Activated CD4-positive, alpha-beta memory T cell treated with anti-CD3 and anti-CD28 coated beads, Interleukin-2, amount 10 ng/mL, durations not matched to agents 7 days and 5 days (primary cell): Measurements from ENCODE around the gene MPDZ. TPM values are rescaled to one million over a fixed set of nuclear protein-coding genes. Genes with fewer than 3 reads are reported as not detected.

Source experiments
- CTCF ChIA-PET: fragments of 350-600 bp; sonication (Branson Sonifier 250); formaldehyde crosslinking; loops from one replicate; lab custom pipeline; 2021; ENCODE audit warnings: antibody characterized with exemption, inconsistent platforms; lab: Charles Lee
- POLR2A ChIA-PET: fragments of 350-600 bp; sonication (Branson Sonifier 250); formaldehyde crosslinking; loops from one replicate; lab custom pipeline; 2021; ENCODE audit warnings: antibody characterized with exemption; lab: Charles Lee
- DNase-seq: peaks from one replicate; pipeline ENCODE4 v3.0.0-alpha.2; 2020
- H3K27ac Mint-ChIP-seq: one replicate; pipeline ENCODE4 v1.8.0; 2021; ENCODE audit warnings: mild to moderate bottlenecking, mixed read lengths
- H3K27me3 Mint-ChIP-seq: one replicate; pipeline ENCODE4 v1.8.0; 2021; ENCODE audit warnings: mixed read lengths
- H3K36me3 Mint-ChIP-seq: one replicate; pipeline ENCODE4 v1.8.0; 2021; ENCODE audit warnings: low read depth, mixed read lengths
- H3K4me1 Mint-ChIP-seq: one replicate; pipeline ENCODE4 v1.8.0; 2021; ENCODE audit warnings: mixed read lengths
- H3K4me3 Mint-ChIP-seq: one replicate; pipeline ENCODE4 v1.8.0; 2021; ENCODE audit warnings: mild to moderate bottlenecking, mixed read lengths
- H3K9me3 Mint-ChIP-seq: one replicate; pipeline ENCODE4 v1.8.0; 2021; ENCODE audit warnings: mixed read lengths
- total RNA-seq, 2 experiments: library from RNA; stranded (reverse); gene quantifications; one replicate each; pipeline ENCODE4 v1.2.3, GENCODE V29; 2021

The MPDZ gene
- total RNA-seq, 2 experiments from 2014 or later: not detected

GRCh38 chr9:13137426-13137825, 142.1 kb downstream of the MPDZ start:
- no peaks in the 10 kb centered on the region for H3K27me3 Mint-ChIP-seq
- no peak overlapping the region for H3K27ac Mint-ChIP-seq
- ChIA-PET CTCF (no interaction called here), POLR2A (no interaction called here)
- no peaks in the 10 kb centered on the region for H3K4me1 Mint-ChIP-seq
- H3K9me3 Mint-ChIP-seq: peaks cover 9% of the 10 kb centered on the region
- no peak overlapping the region for H3K4me3 Mint-ChIP-seq
- H3K36me3 Mint-ChIP-seq: no peaks in the 10 kb centered on the region
- no peak for DNase-seq

- H3K4me3 Mint-ChIP-seq: no peak overlapping the region
- CTCF ChIA-PET: no interaction called here
- H3K36me3 Mint-ChIP-seq: no peaks in the 10 kb centered on the region
- no peaks in the 10 kb centered on the region for H3K27me3 Mint-ChIP-seq
- POLR2A ChIA-PET: no interaction called here
- H3K27ac Mint-ChIP-seq: no peak overlapping the region
- DNase-seq: no peak
- no peaks in the 10 kb centered on the region for H3K4me1 Mint-ChIP-seq
- H3K9me3 Mint-ChIP-seq: peaks cover 9% of the 10 kb centered on the region
Measured at GRCh38 chr9:13131991-13132390, 147.5 kb downstream of the MPDZ start.

DNA sequence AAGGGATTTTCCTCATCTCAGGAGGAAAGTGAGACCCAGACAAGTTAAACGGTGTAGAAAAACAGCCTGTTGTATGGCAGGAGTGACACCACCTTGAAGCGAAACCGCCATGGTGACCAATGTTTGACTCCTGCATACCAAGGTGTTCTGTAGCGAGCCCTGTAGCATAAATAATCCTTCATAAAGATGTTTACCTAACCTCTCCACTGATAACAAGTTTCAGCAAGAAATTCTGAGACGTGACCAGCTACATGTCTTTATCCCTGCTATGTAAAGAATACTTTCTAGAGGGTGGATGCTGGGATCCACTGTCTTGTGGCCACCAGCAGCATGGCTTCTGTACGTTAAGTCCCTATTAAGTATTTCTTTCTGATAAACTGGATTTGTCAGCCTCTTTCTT, 148.1 kb downstream of the MPDZ start:
- POLR2A ChIA-PET: no interaction called here
- CTCF ChIA-PET: no interaction called here
- DNase-seq: no peak
- no peaks in the 10 kb centered on the region for H3K36me3 Mint-ChIP-seq
- H3K4me3 Mint-ChIP-seq: no peak overlapping the region
- no peak overlapping the region for H3K27ac Mint-ChIP-seq
- H3K9me3 Mint-ChIP-seq: peaks cover 9% of the 10 kb centered on the region
- H3K27me3 Mint-ChIP-seq: no peaks in the 10 kb centered on the region
- H3K4me1 Mint-ChIP-seq: no peaks in the 10 kb centered on the region

- ChIA-PET POLR2A (no interaction called here), CTCF (no interaction called here)
- DNase-seq: no peak
- Mint-ChIP-seq H3K27ac (no peak overlapping the region), H3K27me3 (no peaks in the 10 kb centered on the region), H3K4me1 (no peaks in the 10 kb centered on the region), H3K36me3 (no peaks in the 10 kb centered on the region), H3K4me3 (no peak overlapping the region), H3K9me3 (peaks cover 6% of the 10 kb centered on the region)
Measured at GRCh38 chr9:13128266-13128860, 151.1 kb downstream of the MPDZ start.

GRCh38 chr9:13127131-13127530, 152.4 kb downstream of the MPDZ start:
- H3K4me1 Mint-ChIP-seq: no peaks in the 10 kb centered on the region
- DNase-seq: no peak
- ChIA-PET CTCF (no interaction called here), POLR2A (no interaction called here)
- H3K27ac Mint-ChIP-seq: no peak overlapping the region
- H3K27me3 Mint-ChIP-seq: no peaks in the 10 kb centered on the region
- H3K9me3 Mint-ChIP-seq: peaks cover 6% of the 10 kb centered on the region
- H3K36me3 Mint-ChIP-seq: no peaks in the 10 kb centered on the region
- no peak overlapping the region for H3K4me3 Mint-ChIP-seq

GRCh38 chr9:13125261-13125660, 154.2 kb downstream of the MPDZ start:
- no peaks in the 10 kb centered on the region for H3K36me3 Mint-ChIP-seq
- H3K27me3 Mint-ChIP-seq: no peaks in the 10 kb centered on the region
- H3K4me1 Mint-ChIP-seq: no peaks in the 10 kb centered on the region
- H3K4me3 Mint-ChIP-seq: no peak overlapping the region
- no peak overlapping the region for H3K27ac Mint-ChIP-seq
- ChIA-PET CTCF (no interaction called here), POLR2A (no interaction called here)
- no peak for DNase-seq
- peaks cover 7% of the 10 kb centered on the region for H3K9me3 Mint-ChIP-seq

- POLR2A ChIA-PET: no interaction called here
- peaks cover 9% of the 10 kb centered on the region for H3K9me3 Mint-ChIP-seq
- CTCF ChIA-PET: no interaction called here
- no peak for DNase-seq
- no peaks in the 10 kb centered on the region for H3K27me3 Mint-ChIP-seq
- no peak overlapping the region for H3K27ac Mint-ChIP-seq
- no peak overlapping the region for H3K4me3 Mint-ChIP-seq
- no peaks in the 10 kb centered on the region for H3K4me1 Mint-ChIP-seq
- no peaks in the 10 kb centered on the region for H3K36me3 Mint-ChIP-seq
Measured at GRCh38 chr9:13122756-13123369, 156.6 kb downstream of the MPDZ start.

DNA sequence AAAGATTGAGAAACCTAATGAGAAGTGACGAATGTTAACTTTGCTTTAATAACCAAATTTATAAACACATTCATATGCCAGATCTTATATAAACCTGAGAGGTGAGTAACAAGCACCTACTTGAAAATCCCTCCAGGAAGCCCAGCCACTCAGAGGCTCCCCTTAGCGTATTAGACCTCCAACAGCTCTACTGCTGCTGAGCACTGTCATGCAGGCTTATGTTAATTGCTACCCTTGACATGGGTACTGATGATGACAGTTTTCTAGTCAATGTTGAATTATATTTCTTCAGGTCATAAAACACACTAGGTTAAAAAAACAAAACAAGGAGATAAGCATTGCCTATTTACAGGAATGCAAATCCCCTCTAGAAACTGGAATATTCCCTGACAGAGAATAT, 161.2 kb downstream of the MPDZ start:
- H3K27ac Mint-ChIP-seq: no peak overlapping the region
- CTCF ChIA-PET: no interaction called here
- H3K4me1 Mint-ChIP-seq: no peaks in the 10 kb centered on the region
- no peaks in the 10 kb centered on the region for H3K36me3 Mint-ChIP-seq
- no peaks in the 10 kb centered on the region for H3K27me3 Mint-ChIP-seq
- H3K9me3 Mint-ChIP-seq: peaks cover 11% of the 10 kb centered on the region
- H3K4me3 Mint-ChIP-seq: no peak overlapping the region
- POLR2A ChIA-PET: no interaction called here
- no peak for DNase-seq

GRCh38 chr9:13116292-13116691, 163.2 kb downstream of the MPDZ start:
- ChIA-PET CTCF (no interaction called here), POLR2A (no interaction called here)
- Mint-ChIP-seq H3K4me3 (no peak overlapping the region), H3K27me3 (no peaks in the 10 kb centered on the region), H3K36me3 (no peaks in the 10 kb centered on the region), H3K27ac (no peak overlapping the region), H3K9me3 (peaks cover 9% of the 10 kb centered on the region), H3K4me1 (no peaks in the 10 kb centered on the region)
- no peak for DNase-seq

DNA sequence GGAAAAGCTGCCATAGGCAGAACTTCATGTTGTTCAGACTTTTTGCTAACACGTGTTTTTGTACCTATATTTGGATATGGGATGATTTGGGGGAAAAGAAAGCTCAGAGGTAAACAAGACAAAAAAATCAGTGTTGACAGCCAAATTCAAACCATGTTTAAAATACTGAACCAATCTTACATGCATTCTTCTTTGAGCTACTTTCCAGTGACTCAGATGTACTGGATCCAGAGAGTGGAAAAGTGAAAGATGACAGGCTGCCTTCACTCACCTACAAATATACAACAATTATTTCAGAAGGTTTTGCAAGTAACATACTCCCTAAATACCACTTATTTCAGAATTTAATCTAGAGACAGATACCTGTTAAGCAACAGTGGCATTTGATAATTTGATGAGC, 165.7 kb downstream of the MPDZ start:
- no peaks in the 10 kb centered on the region for H3K4me1 Mint-ChIP-seq
- H3K27ac Mint-ChIP-seq: no peak overlapping the region
- ChIA-PET POLR2A (no interaction called here), CTCF (no interaction called here)
- no peak overlapping the region for H3K4me3 Mint-ChIP-seq
- H3K9me3 Mint-ChIP-seq: peaks cover 6% of the 10 kb centered on the region
- H3K27me3 Mint-ChIP-seq: no peaks in the 10 kb centered on the region
- H3K36me3 Mint-ChIP-seq: no peaks in the 10 kb centered on the region
- DNase-seq: no peak

DNA sequence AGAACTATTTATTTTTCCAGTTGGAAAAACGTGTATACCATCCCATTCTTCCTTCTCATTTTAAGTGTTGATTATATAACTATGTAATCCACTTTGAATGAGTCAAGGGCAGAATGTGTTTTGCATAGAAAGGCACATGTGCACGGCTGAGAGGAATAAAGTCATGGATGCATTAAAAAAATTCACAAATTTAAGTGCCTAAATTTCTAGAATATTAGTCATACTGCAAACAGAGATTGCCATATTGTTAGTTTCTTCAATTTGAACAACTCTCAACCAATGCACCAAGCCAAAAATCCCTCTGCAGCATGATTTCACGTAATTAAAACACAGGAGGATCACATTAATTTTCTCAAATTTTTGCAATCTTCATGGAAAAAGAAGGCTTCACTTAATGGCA, 166.3 kb downstream of the MPDZ start:
- Mint-ChIP-seq H3K4me1 (no peaks in the 10 kb centered on the region), H3K27ac (no peak overlapping the region), H3K4me3 (no peak overlapping the region), H3K36me3 (no peaks in the 10 kb centered on the region), H3K9me3 (peaks cover 6% of the 10 kb centered on the region), H3K27me3 (no peaks in the 10 kb centered on the region)
- POLR2A ChIA-PET: no interaction called here
- DNase-seq: no peak
- CTCF ChIA-PET: no interaction called here

GRCh38 chr9:13111778-13112177, 167.7 kb downstream of the MPDZ start:
- no peak overlapping the region for H3K27ac Mint-ChIP-seq
- no peak for DNase-seq
- H3K36me3 Mint-ChIP-seq: no peaks in the 10 kb centered on the region
- ChIA-PET CTCF (no interaction called here), POLR2A (no interaction called here)
- H3K4me3 Mint-ChIP-seq: no peak overlapping the region
- H3K9me3 Mint-ChIP-seq: peaks cover 6% of the 10 kb centered on the region
- no peaks in the 10 kb centered on the region for H3K4me1 Mint-ChIP-seq
- H3K27me3 Mint-ChIP-seq: no peaks in the 10 kb centered on the region

- CTCF ChIA-PET: no interaction called here
Measured at GRCh38 chr9:13110766-13111417, 168.6 kb downstream of the MPDZ start.

DNA sequence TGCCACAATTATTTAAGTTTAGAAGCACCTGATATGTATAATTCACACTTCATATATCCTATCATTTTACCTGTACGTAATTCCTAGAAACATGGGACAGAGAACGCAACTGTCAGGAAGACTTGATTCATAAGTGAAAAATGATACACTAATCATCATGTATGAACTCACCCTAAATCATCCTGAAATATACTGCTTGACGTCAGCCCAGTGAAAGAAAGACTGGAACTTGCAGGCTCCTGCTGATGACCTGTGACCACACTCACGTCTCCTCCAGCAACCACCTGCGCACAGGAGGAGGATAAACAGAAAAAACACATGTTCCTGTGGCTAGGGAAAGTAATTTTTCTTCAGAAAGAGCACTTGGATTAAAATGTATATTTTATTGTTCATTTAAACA, 169.7 kb downstream of the MPDZ start:
- CTCF ChIA-PET: no interaction called here
- peaks cover 4% of the 10 kb centered on the region for H3K9me3 Mint-ChIP-seq
- no peak for DNase-seq

More at GRCh38 chr9:13110766-13111417, 168.6 kb downstream of the MPDZ start:
- Mint-ChIP-seq H3K27ac (no peak overlapping the region), H3K4me1 (no peaks in the 10 kb centered on the region), H3K36me3 (no peaks in the 10 kb centered on the region), H3K27me3 (no peaks in the 10 kb centered on the region), H3K4me3 (no peak overlapping the region), H3K9me3 (peaks cover 6% of the 10 kb centered on the region)
- POLR2A ChIA-PET: no interaction called here
- no peak for DNase-seq

More for the DNA sequence above, 169.7 kb downstream of the MPDZ start:
- POLR2A ChIA-PET: no interaction called here
- Mint-ChIP-seq H3K4me1 (no peaks in the 10 kb centered on the region), H3K27ac (no peak overlapping the region), H3K27me3 (no peaks in the 10 kb centered on the region), H3K4me3 (no peak overlapping the region), H3K36me3 (no peaks in the 10 kb centered on the region)
